ENCODE measurements around the gene SHC1. TPM values are rescaled to one million over a fixed set of nuclear protein-coding genes. Genes with fewer than 3 reads are reported as not detected.

SHC1 gene
- total RNA-seq, 4 donors from 2014 or later = 108 to 168 (median 123) TPM

- Histone ChIP-seq H3K27me3 (no peaks in the 10 kb centered on the region), H3K27ac (peak overlapping the region; percentile 86 to 99 (median 95)), H3K4me3 (replicated peaks in 1 of 3) (peak overlapping the region; percentile 23 to 86 (median 41)), H3K9me3 (no peaks in the 10 kb centered on the region), H3K4me1 (peaks cover 43 to 45% of the 10 kb centered on the region in 2 donors), H3K36me3 (no peaks in the 10 kb centered on the region)
- peak; percentile 69 to 91 for TF ChIP-seq POLR2A (IDR thresholded peaks at IDR 0.05)
- TF ChIP-seq CTCF (IDR thresholded peaks at IDR 0.05) = peak in 5 of 6 experiments; percentile 19 to 44 (median 38)
- peak; percentile 100 for DNase-seq
- intact Hi-C loops (cut with DNase I) = no loop called here
- WGBS, 2 donors = 0 to 1% methylated on average over 25 to 26 of the region's 38 CpGs
Observed at GRCh38 chr1:155001675-155002463, 31.3 kb upstream of the SHC1 start.

- H3K4me3 ChIP-seq (replicated peaks in 1 of 3) = peak overlapping the region; percentile 23 to 86 (median 41)
- WGBS, 2 donors = 0 to 1% methylated on average over 6 to 11 of the region's 11 CpGs
- no peaks in the 10 kb centered on the region for H3K36me3 ChIP-seq
- H3K9me3 ChIP-seq = no peaks in the 10 kb centered on the region
- DNase-seq = no peak
- TF ChIP-seq CTCF (IDR thresholded peaks at IDR 0.05) (no peak), POLR2A (IDR thresholded peaks at IDR 0.05) (no peak)
- H3K27ac ChIP-seq = peak overlapping the region; percentile 86 to 99 (median 95)
- intact Hi-C loops (cut with DNase I) = no loop called here
- H3K27me3 ChIP-seq = no peaks in the 10 kb centered on the region
- peaks cover 38 to 40% of the 10 kb centered on the region in 2 donors for H3K4me1 ChIP-seq
Observed at GRCh38 chr1:155001425-155001674, 30.8 kb upstream of the SHC1 start.

GRCh38 chr1:155000726-155001424 lies 30.3 kb upstream of the SHC1 start:
- intact Hi-C loops (cut with DNase I) = no loop called here
- TF ChIP-seq POLR2A (IDR thresholded peaks at IDR 0.05) (peak; percentile 45 to 84), CTCF (IDR thresholded peaks at IDR 0.05) (peak in 1 of 6 experiments; percentile 23)
- H3K4me1 ChIP-seq = peaks cover 33 to 35% of the 10 kb centered on the region in 2 donors
- H3K4me3 ChIP-seq (replicated peaks in 1 of 3) = peak overlapping the region in 2 of 3 donors; percentile 46 to 86
- H3K27me3 ChIP-seq = no peaks in the 10 kb centered on the region
- no peaks in the 10 kb centered on the region for H3K9me3 ChIP-seq
- peak; percentile 99 for DNase-seq
- H3K36me3 ChIP-seq = no peaks in the 10 kb centered on the region
- H3K27ac ChIP-seq = peak overlapping the region; percentile 86 to 99 (median 95)
- WGBS, 2 donors = 0 to 1% methylated on average over 3 to 28 of the region's 43 CpGs

- Histone ChIP-seq H3K27ac (peak overlapping the region; percentile 86 to 99 (median 95)), H3K9me3 (no peaks in the 10 kb centered on the region), H3K4me3 (replicated peaks in 1 of 3) (peak overlapping the region in 1 of 3 donors; percentile 86), H3K36me3 (no peaks in the 10 kb centered on the region), H3K4me1 (peaks cover 28 to 31% of the 10 kb centered on the region in 2 donors), H3K27me3 (no peaks in the 10 kb centered on the region)
- intact Hi-C loops (cut with DNase I) = no loop called here
- TF ChIP-seq CTCF (IDR thresholded peaks at IDR 0.05) = no peak
- TF ChIP-seq POLR2A (IDR thresholded peaks at IDR 0.05) = no peak
- WGBS, 2 donors = 1 to 2% methylated on average over 11 to 12 of the region's 13 CpGs
- DNase-seq = no peak
Observed at GRCh38 chr1:155000411-155000725, 29.8 kb upstream of the SHC1 start.

All from thyroid gland (tissue), 4 donors.